Measurements from ENCODE around the gene LRRK1.

GRCh38 chr15:101046826-101047225, 127.7 kb downstream of the LRRK1 start:
- no peak for TF ChIP-seq POLR2A (IDR thresholded peaks at IDR 0.05; ENCODE audit: low read length)
- no peak for TF ChIP-seq GATA1 (IDR thresholded peaks at IDR 0.05; ENCODE audit: low read depth, low read length)
